Right atrium auricular region (tissue), 2 donors: ENCODE results near the gene PLAGL2. TPM values are rescaled to one million over a fixed set of nuclear protein-coding genes. Genes with fewer than 3 reads are reported as not detected.

Source experiments
- DNase-seq: peaks from one replicate; pipeline ENCODE4 v3.0.0-alpha.2; 2019; ENCODE audit warnings: low spot score
- H3K27ac ChIP-seq, 2 donors: fragments of 200-600 bp; sonication (generic); 1 replicate in 1 of 2; 2 replicates in 1 of 2; pipeline ENCODE4 v1.5.1; 2016 to 2019
- H3K27me3 ChIP-seq, 2 donors: fragments of 200-600 bp; sonication (generic); one replicate each; pipeline versions ENCODE4 v1.5.1 to v1.6.0; 2017 to 2019
- H3K36me3 ChIP-seq: fragments of 200-600 bp; sonication (generic); one replicate; pipeline ENCODE4 v1.5.1; 2016
- H3K4me1 ChIP-seq, 2 donors: fragments of 200-600 bp; sonication (generic); one replicate each; pipeline versions ENCODE4 v1.5.1 to v1.6.0; 2017 to 2019
- H3K4me3 ChIP-seq, 2 donors: fragments of 200-600 bp; sonication (generic); 1 replicate in 1 of 2; 2 replicates in 1 of 2; pipeline ENCODE4 v1.5.1; 2017 to 2019; ENCODE audit warnings: mild to moderate bottlenecking in 1 of 2, moderate library complexity in 1 of 2
- H3K9me3 ChIP-seq, 2 donors: fragments of 200-600 bp; sonication (generic); one replicate each; pipeline ENCODE4 v1.5.1; 2019
- CTCF ChIP-seq, 2 donors: fragments of 200-600 bp; sonication (generic); IDR thresholded peaks; one replicate each; pipeline ENCODE4 v1.5.1; 2019; ENCODE audit warnings: antibody characterized with exemption in 2 of 2
- total RNA-seq, 2 donors: library from RNA; depleted of rRNA; stranded (reverse); fragments of >200 nt; gene quantifications; one replicate each; pipeline ENCODE4 v1.1.0, GENCODE V29; 2016

The PLAGL2 gene
- total RNA-seq, 2 donors from 2014 or later, result 7.0 to 8.1 TPM

DNA sequence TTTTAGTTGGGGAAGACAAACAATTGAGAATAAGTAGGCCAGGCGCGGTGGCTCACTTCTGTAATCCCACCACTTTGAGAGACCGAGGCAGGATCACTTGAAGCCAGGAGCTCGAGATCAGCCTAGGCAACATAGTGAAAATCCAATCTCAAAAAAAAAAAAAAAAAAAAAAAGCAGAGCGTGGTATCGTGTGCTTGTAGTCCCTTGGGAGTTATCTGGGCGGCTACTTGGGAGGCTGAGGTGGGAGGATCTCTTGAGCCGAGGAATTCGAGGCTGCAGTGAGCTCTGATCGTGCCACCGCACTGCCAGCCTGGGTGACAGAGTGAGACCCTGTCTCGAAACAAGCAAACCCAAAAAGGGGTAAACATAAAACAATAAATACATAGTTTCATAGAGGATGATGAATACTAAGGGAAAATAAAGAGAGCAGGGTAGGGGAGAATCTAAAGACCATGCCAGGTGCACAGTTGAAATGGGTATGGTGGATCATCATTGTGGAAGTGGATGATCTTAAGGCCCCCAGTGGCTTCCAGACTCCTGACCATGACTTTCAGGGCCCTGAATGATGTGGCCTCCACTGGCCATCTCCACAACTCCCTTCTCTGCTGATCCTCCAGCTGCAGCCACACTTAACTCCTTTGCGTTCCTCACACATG is 1.1 kb upstream of the PLAGL2 start:
- Histone ChIP-seq H3K36me3 (no peaks in the 10 kb centered on the region), H3K27me3 (no peaks in the 10 kb centered on the region), H3K4me3 (peak overlapping the region in 1 of 2 donors; percentile 87), H3K9me3 (no peaks in the 10 kb centered on the region), H3K27ac (peak overlapping the region; percentile 87 to 90), H3K4me1 (peaks cover 0 to 34% of the 10 kb centered on the region in 2 donors)
- TF ChIP-seq CTCF (IDR thresholded peaks at IDR 0.05), result no peak
- no peak for DNase-seq

DNA sequence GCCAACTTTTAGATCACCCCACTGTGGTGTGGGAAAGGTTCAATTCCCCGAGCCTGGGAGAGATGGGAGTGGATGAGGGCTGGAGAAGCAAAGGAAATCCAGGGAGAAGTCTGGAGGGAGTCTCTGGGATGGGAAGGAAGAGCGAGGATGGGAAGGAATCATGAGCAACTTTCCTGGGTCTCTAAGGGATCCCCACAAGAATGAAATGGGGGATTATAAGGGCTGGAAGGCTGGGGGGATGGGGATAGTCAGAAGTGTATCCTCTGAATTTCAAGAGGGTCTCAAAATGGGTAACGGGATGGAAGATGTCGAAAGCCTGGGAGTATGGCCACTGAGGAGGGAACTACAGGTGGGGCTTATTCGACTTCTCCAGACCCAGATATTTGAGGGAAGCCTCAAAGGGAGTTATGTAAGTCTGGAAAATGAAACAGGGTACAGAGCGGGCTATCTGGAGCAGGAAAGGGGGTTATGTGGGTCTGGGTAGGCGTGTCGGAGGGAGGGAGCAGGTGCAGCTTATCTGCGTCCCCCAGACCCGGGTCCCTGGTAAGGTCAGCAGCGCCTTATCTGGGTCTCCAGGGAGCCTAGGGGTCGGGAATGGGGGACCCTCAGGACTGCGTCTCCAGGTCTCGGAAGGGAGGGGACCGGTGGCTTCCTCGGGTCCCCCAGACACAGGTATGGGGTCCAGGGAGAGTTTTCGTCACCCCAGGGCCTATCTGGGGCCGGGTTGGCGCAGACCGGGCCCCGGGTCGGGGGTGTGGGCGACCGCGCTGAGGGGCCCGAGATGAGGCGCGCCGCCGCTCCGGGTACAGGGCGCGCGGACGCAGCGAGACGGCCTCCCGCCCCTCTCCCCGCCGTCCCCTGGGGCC is 550 bp downstream of the PLAGL2 start:
- peak overlapping the region; percentile 87 to 90 for H3K27ac ChIP-seq
- H3K4me3 ChIP-seq, result peak overlapping the region; percentile 87 to 93
- H3K36me3 ChIP-seq, result no peaks in the 10 kb centered on the region
- peaks cover 0 to 50% of the 10 kb centered on the region in 2 donors for H3K4me1 ChIP-seq
- no peak for TF ChIP-seq CTCF (IDR thresholded peaks at IDR 0.05)
- DNase-seq, result no peak
- H3K27me3 ChIP-seq, result no peaks in the 10 kb centered on the region
- no peaks in the 10 kb centered on the region for H3K9me3 ChIP-seq

GRCh38 chr20:32205843-32206759 is 1.4 kb downstream of the PLAGL2 start:
- no peak for DNase-seq
- Histone ChIP-seq H3K27ac (peak overlapping the region; percentile 87 to 90), H3K36me3 (peaks cover 8% of the 10 kb centered on the region), H3K9me3 (no peaks in the 10 kb centered on the region), H3K27me3 (no peaks in the 10 kb centered on the region), H3K4me3 (peak overlapping the region; percentile 87 to 93), H3K4me1 (peaks cover 0 to 59% of the 10 kb centered on the region in 2 donors)
- TF ChIP-seq CTCF (IDR thresholded peaks at IDR 0.05), result no peak

DNA sequence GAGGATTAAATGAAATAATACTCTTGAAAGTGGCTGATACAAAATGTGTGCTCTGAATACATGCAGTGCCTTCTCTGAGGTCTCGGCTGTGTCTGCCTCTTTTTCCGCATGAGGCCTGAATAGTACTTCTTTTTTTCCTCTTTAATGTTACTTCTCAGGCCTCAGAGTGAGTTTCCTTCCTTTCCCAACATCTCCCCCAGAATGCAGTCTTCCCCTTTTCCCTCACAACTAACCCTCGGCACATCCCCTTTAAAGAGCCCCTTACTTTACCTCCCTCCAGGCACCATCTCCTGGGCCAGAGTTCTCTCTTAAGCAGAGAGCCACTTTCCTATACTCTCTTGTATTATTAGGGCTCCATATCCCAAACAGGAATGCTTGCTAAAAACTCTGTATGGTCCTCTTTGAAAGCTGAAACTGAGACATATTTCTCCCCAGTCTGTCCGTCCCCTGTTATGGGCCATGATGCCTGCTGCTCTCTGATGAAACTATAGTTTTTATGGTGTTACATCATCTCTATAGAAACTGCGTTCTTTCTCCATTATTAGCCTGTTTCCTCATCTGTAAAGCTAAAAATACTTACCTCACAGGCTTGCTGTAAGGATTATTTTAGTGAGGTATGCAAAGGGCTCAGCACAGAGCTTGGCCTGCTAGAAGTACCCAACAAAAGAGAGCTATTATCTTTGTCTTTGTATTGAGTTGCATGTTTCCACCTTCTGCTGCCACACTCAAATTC is 2.3 kb downstream of the PLAGL2 start:
- H3K27ac ChIP-seq, result peak overlapping the region; percentile 87 to 90
- no peak for TF ChIP-seq CTCF (IDR thresholded peaks at IDR 0.05)
- no peaks in the 10 kb centered on the region for H3K9me3 ChIP-seq
- no peaks in the 10 kb centered on the region for H3K27me3 ChIP-seq
- DNase-seq, result no peak
- peaks cover 0 to 59% of the 10 kb centered on the region in 2 donors for H3K4me1 ChIP-seq
- H3K4me3 ChIP-seq, result peak overlapping the region; percentile 0 to 87
- H3K36me3 ChIP-seq, result peaks cover 15% of the 10 kb centered on the region
